Measurements from ENCODE around the gene DDO. TPM values are rescaled to one million over a fixed set of nuclear protein-coding genes. Genes with fewer than 3 reads are reported as not detected.

DDO gene
- total RNA-seq, 2 experiments from 2014 or later, result not detected

GRCh38 chr6:110414669-110415068 lies 706 bp downstream of the DDO start:
- DNase-seq (ENCODE audit: low spot score), result no peak
- TF ChIP-seq CTCF (conservative IDR thresholded peaks at IDR 0.05; ENCODE audit: low read length) (no peak), EZH2phosphoT487 (IDR thresholded peaks at IDR 0.05; ENCODE audit: borderline replicate concordance, low read depth, low read length) (no peak)

GRCh38 chr6:110412360-110412759 lies 3.0 kb downstream of the DDO start:
- Histone ChIP-seq H2AFZ (ENCODE audit: low read length) (no peak overlapping the region), H3K4me3 (ENCODE audit: low read depth, low read length, poor library complexity, severe bottlenecking) (no peak overlapping the region), H3K79me2 (ENCODE audit: insufficient read depth, low read depth, low read length) (no peaks in the 10 kb centered on the region), H3K9me2 (ENCODE audit: insufficient read depth, low read length) (no peaks in the 10 kb centered on the region), H3K4me1 (ENCODE audit: insufficient read depth, low read length, poor library complexity, severe bottlenecking) (no peaks in the 10 kb centered on the region), H3K36me3 (ENCODE audit: insufficient read depth, low read length) (no peaks in the 10 kb centered on the region), H3K9me3 (ENCODE audit: low read length) (no peaks in the 10 kb centered on the region), H3K27ac (ENCODE audit: low read depth, low read length, poor library complexity, severe bottlenecking) (no peak overlapping the region), H4K20me1 (ENCODE audit: insufficient read depth, low read length) (no peaks in the 10 kb centered on the region), H3K4me2 (ENCODE audit: low read length) (no peak overlapping the region)
- intact Hi-C loops (cut with micrococcal nuclease; ENCODE audit: unreplicated experiment), result no loop called here
- no peak for DNase-seq (ENCODE audit: low spot score)
- ChIA-PET CTCF (ENCODE audit: unreplicated experiment) (no interaction called here), POLR2A (no interaction called here)
- TF ChIP-seq CTCF (conservative IDR thresholded peaks at IDR 0.05; ENCODE audit: low read length) (no peak), EZH2phosphoT487 (IDR thresholded peaks at IDR 0.05; ENCODE audit: borderline replicate concordance, low read depth, low read length) (no peak)
- BruUV-seq (replicated peaks), result no TSS peak

More at GRCh38 chr6:110414669-110415068, 706 bp downstream of the DDO start:
- H3K9me2 ChIP-seq (ENCODE audit: insufficient read depth, low read length), result no peaks in the 10 kb centered on the region
- BruUV-seq (replicated peaks), result no TSS peak
- no peaks in the 10 kb centered on the region for H3K9me3 ChIP-seq (ENCODE audit: low read length)
- H3K4me1 ChIP-seq (ENCODE audit: insufficient read depth, low read length, poor library complexity, severe bottlenecking), result no peaks in the 10 kb centered on the region
- no peak overlapping the region for H3K4me3 ChIP-seq (ENCODE audit: low read depth, low read length, poor library complexity, severe bottlenecking)
- ChIA-PET CTCF (ENCODE audit: unreplicated experiment) (no interaction called here), POLR2A (no interaction called here)
- H3K4me2 ChIP-seq (ENCODE audit: low read length), result no peak overlapping the region
- intact Hi-C loops (cut with micrococcal nuclease; ENCODE audit: unreplicated experiment), result no loop called here
- no peak overlapping the region for H3K27ac ChIP-seq (ENCODE audit: low read depth, low read length, poor library complexity, severe bottlenecking)
- H4K20me1 ChIP-seq (ENCODE audit: insufficient read depth, low read length), result no peaks in the 10 kb centered on the region
- no peaks in the 10 kb centered on the region for H3K36me3 ChIP-seq (ENCODE audit: insufficient read depth, low read length)
- H2AFZ ChIP-seq (ENCODE audit: low read length), result no peak overlapping the region
- no peaks in the 10 kb centered on the region for H3K79me2 ChIP-seq (ENCODE audit: insufficient read depth, low read depth, low read length)

- Histone ChIP-seq H3K4me2 (ENCODE audit: low read length) (no peak overlapping the region), H3K36me3 (ENCODE audit: insufficient read depth, low read length) (no peaks in the 10 kb centered on the region), H3K9me3 (ENCODE audit: low read length) (no peaks in the 10 kb centered on the region), H3K4me1 (ENCODE audit: insufficient read depth, low read length, poor library complexity, severe bottlenecking) (no peaks in the 10 kb centered on the region), H3K9me2 (ENCODE audit: insufficient read depth, low read length) (no peaks in the 10 kb centered on the region), H3K79me2 (ENCODE audit: insufficient read depth, low read depth, low read length) (no peaks in the 10 kb centered on the region), H3K4me3 (ENCODE audit: low read depth, low read length, poor library complexity, severe bottlenecking) (no peak overlapping the region), H2AFZ (ENCODE audit: low read length) (no peak overlapping the region), H4K20me1 (ENCODE audit: insufficient read depth, low read length) (no peaks in the 10 kb centered on the region), H3K27ac (ENCODE audit: low read depth, low read length, poor library complexity, severe bottlenecking) (no peak overlapping the region)
- ChIA-PET POLR2A (no interaction called here), CTCF (ENCODE audit: unreplicated experiment) (no interaction called here)
- intact Hi-C loops (cut with micrococcal nuclease; ENCODE audit: unreplicated experiment), result no loop called here
- BruUV-seq (replicated peaks), result no TSS peak
- TF ChIP-seq EZH2phosphoT487 (IDR thresholded peaks at IDR 0.05; ENCODE audit: borderline replicate concordance, low read depth, low read length) (no peak), CTCF (conservative IDR thresholded peaks at IDR 0.05; ENCODE audit: low read length) (no peak)
- no peak for DNase-seq (ENCODE audit: low spot score)
Observed at GRCh38 chr6:110410511-110410910, 4.9 kb downstream of the DDO start.
